Measurements from ENCODE around the gene CMSS1. TPM values are rescaled to one million over a fixed set of nuclear protein-coding genes. Genes with fewer than 3 reads are reported as not detected.
"Not testable (repeated sequence)": the region's sequence is repeated elsewhere in the genome, so short reads cannot be mapped to it uniquely, and the experiment has no call there.

Gene CMSS1
- total RNA-seq, 4 donors from 2014 or later = 2.4 to 29.9 (median 5.2) TPM

DNA sequence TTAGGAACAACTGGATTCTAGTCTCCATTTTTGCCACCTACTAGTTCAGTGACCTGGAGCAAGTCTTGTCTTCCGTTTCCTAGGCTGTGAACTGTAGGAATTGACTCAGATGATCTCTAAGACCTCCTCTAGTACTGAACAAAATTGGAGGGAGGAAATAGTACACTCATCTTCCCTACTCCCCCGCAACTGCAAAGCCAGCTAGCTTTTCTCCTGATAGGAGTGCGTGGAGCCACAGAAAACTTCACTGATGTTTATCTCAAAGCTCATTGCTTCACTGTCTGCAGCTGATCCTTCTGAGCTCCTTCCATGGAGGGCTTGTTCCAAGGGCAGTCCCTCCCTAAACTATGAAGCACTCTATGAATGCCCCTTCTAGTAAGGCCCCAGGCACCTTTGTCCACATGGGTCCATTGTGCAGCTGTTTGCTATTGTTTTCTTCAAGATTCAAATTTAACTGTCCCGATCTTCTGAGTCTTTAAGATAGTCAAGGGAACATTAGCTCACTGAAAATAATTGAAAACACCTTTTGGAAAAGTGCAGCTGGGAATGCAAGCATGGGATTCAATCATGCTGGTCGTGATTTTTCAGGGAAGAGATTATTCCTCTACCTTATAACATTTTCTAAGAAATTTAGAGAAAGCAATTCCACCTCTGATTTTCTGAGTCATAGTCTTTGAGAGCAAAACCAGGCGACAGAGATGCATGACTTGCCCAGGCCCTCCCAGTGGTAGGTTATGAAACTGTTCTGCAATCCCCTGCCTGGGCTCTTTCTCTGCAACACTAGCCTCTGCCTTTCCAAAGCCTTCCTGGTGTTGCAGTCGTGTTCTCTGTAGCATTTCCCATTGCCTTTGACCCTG lies 272.4 kb downstream of the CMSS1 start:
- 80 to 84% methylated on average over 7 of the region's 7 CpGs for WGBS, 2 donors (ENCODE audit: low coverage in 1 of 2)
- intact Hi-C loops (cut with DNase I; ENCODE audit: low total_unique reads) (no loop called here), in situ Hi-C loops (cut with MboI; ENCODE audit: low pct_ligation_motif_present in 1 of 4, low pct_unique_long_range_greater_than_20kb in 1 of 4, low sequenced_read_pairs in 3 of 4) (no loop called here)
- Histone ChIP-seq H3K9me3 (no peaks in the 10 kb centered on the region), H3K27me3 (no peaks in the 10 kb centered on the region), H3K36me3 (no peaks in the 10 kb centered on the region), H3K27ac (peak overlapping the region in 2 of 4 donors; percentile 2 to 19), H3K4me1 (peaks cover 0 to 7% (median 2%) of the 10 kb centered on the region in 4 donors), H3K4me3 (no peak overlapping the region)
- TF ChIP-seq EP300 (IDR thresholded peaks at IDR 0.05; ENCODE audit: low read depth) (no peak), POLR2AphosphoS5 (IDR thresholded peaks at IDR 0.05) (no peak), POLR2A (IDR thresholded peaks at IDR 0.05) (no peak)
- TF ChIP-seq, protein P1, sequence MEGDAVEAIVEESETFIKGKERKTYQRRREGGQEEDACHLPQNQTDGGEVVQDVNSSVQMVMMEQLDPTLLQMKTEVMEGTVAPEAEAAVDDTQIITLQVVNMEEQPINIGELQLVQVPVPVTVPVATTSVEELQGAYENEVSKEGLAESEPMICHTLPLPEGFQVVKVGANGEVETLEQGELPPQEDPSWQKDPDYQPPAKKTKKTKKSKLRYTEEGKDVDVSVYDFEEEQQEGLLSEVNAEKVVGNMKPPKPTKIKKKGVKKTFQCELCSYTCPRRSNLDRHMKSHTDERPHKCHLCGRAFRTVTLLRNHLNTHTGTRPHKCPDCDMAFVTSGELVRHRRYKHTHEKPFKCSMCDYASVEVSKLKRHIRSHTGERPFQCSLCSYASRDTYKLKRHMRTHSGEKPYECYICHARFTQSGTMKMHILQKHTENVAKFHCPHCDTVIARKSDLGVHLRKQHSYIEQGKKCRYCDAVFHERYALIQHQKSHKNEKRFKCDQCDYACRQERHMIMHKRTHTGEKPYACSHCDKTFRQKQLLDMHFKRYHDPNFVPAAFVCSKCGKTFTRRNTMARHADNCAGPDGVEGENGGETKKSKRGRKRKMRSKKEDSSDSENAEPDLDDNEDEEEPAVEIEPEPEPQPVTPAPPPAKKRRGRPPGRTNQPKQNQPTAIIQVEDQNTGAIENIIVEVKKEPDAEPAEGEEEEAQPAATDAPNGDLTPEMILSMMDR (IDR thresholded peaks at IDR 0.05) = peak in 4 of 5 experiments; percentile 29 to 43 (median 34)
- no peak for DNase-seq

DNA sequence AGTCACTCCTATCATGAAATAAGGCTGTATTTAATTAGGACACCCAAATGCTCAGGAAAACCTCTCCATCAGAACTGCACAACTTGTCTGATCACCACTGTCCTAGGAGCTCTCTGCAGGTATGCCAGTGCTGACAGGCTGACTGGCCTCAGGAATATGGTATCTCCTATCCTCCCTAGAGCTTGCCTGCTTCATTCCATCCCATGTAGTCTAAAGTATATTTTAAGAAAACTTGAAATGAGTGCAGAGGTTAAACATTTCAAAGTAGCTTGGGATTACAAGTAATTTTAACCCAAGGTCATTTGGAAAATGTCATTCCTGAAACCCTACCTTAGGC lies 273.0 kb downstream of the CMSS1 start:
- TF ChIP-seq EP300 (IDR thresholded peaks at IDR 0.05; ENCODE audit: low read depth) = no peak
- TF ChIP-seq, protein P1 (IDR thresholded peaks at IDR 0.05) = no peak
- TF ChIP-seq POLR2AphosphoS5 (IDR thresholded peaks at IDR 0.05) = no peak
- TF ChIP-seq POLR2A (IDR thresholded peaks at IDR 0.05) = no peak
- Histone ChIP-seq H3K4me1 (peaks cover 0 to 7% (median 2%) of the 10 kb centered on the region in 4 donors), H3K27ac (no peak overlapping the region), H3K9me3 (no peaks in the 10 kb centered on the region), H3K4me3 (no peak overlapping the region), H3K36me3 (no peaks in the 10 kb centered on the region), H3K27me3 (no peaks in the 10 kb centered on the region)
- in situ Hi-C loops (cut with MboI; ENCODE audit: low pct_ligation_motif_present in 1 of 4, low pct_unique_long_range_greater_than_20kb in 1 of 4, low sequenced_read_pairs in 3 of 4) (no loop called here), intact Hi-C loops (cut with DNase I; ENCODE audit: low total_unique reads) (no loop called here)
- no peak for DNase-seq

DNA sequence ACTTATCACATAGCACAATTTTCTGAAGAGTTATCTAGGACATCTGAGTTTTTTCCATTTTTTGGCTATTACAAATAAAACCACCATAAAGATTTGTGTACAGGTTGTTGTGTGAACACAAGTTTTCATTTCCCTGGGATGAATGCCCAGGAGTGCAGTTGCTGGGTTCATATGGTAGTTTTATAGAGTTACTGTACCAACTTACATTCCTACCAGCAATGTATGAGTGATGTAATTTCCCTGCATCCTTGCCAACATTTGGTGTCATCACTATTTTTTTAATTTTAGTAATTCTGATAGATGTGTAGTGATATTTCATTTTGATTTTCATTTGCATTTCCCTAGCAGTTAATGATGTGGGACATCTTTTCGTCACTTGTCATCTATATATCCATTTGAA lies 276.2 kb downstream of the CMSS1 start:
- in situ Hi-C loops (cut with MboI; ENCODE audit: low pct_ligation_motif_present in 1 of 4, low pct_unique_long_range_greater_than_20kb in 1 of 4, low sequenced_read_pairs in 3 of 4) = no loop called here
- intact Hi-C loops (cut with DNase I; ENCODE audit: low total_unique reads) = no loop called here

DNA sequence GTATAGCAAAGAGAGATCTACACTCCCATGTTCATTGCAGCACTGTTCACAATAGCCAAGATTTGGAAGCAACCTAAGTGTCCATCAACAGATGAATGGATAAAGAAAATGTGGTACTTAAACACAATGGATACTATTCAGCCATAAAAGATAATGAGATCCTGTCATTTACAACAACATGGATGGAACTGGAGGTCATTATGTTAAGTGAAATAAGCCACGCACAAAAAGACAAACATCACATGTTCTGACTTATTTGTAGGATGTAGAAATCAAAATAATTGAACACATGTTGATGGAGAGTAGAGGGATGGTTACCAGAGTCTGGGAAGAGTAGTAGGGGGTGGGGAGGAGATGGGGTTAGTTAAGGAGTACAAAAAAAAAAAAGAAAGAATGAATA lies 278.6 kb downstream of the CMSS1 start:
- DNase-seq; H3K9me3 ChIP-seq; H3K36me3 ChIP-seq; H3K27me3 ChIP-seq; H3K4me3 ChIP-seq; in situ Hi-C loops (cut with MboI; ENCODE audit: low pct_ligation_motif_present in 1 of 4, low pct_unique_long_range_greater_than_20kb in 1 of 4, low sequenced_read_pairs in 3 of 4); intact Hi-C loops (cut with DNase I; ENCODE audit: low total_unique reads); H3K27ac ChIP-seq: not testable (repeated sequence)
- WGBS, 2 donors (ENCODE audit: low coverage in 1 of 2) = 86 to 90% methylated on average over 1 of the region's 1 CpG
- H3K4me1 ChIP-seq = peaks cover 0 to 27% (median 6%) of the 10 kb centered on the region in 4 donors

More for the DNA sequence above, 276.2 kb downstream of the CMSS1 start:
- WGBS, 2 donors (ENCODE audit: low coverage in 1 of 2) = 100% methylated on average over 1 of the region's 1 CpG
- H3K27ac ChIP-seq = no peak overlapping the region
- peaks cover 0 to 18% (median 5%) of the 10 kb centered on the region in 4 donors for H3K4me1 ChIP-seq
- H3K36me3 ChIP-seq = no peaks in the 10 kb centered on the region
- no peaks in the 10 kb centered on the region for H3K9me3 ChIP-seq
- no peak for DNase-seq
- H3K4me3 ChIP-seq = no peak overlapping the region
- no peaks in the 10 kb centered on the region for H3K27me3 ChIP-seq
- no peak for TF ChIP-seq POLR2A (IDR thresholded peaks at IDR 0.05)
- TF ChIP-seq POLR2AphosphoS5 (IDR thresholded peaks at IDR 0.05) = no peak
- TF ChIP-seq, protein P1 (IDR thresholded peaks at IDR 0.05) = no peak
- no peak for TF ChIP-seq EP300 (IDR thresholded peaks at IDR 0.05; ENCODE audit: low read depth)
